BLaER1 treated with 17β-estradiol and CSF1 and Interleukin-3, amounts not matched to agents 10 nM and 100 nM (cell line): ENCODE measurements around the gene CHL1.

ENCODE experiments used
- H3K27ac ChIP-seq, 11 experiments: shearing (Covaris generic); formaldehyde crosslinking; 2 replicates each; pipeline ENCODE4 v1.8.1; 2022
- H3K27me3 ChIP-seq, 11 experiments: shearing (Covaris generic); formaldehyde crosslinking; 2 replicates each; pipeline ENCODE4 v1.8.1; 2022
- H3K36me3 ChIP-seq, 11 experiments: shearing (Covaris generic); formaldehyde crosslinking; 2 replicates each; pipeline ENCODE4 v1.8.1; 2022
- H3K4me1 ChIP-seq, 10 experiments: shearing (Covaris generic); formaldehyde crosslinking; 2 replicates each; pipeline ENCODE4 v1.8.1; 2022
- H3K4me2 ChIP-seq, 11 experiments: shearing (Covaris generic); formaldehyde crosslinking; 2 replicates each; pipeline ENCODE4 v1.8.1; 2022
- H3K4me3 ChIP-seq, 10 experiments: shearing (Covaris generic); formaldehyde crosslinking; 2 replicates each; pipeline ENCODE4 v1.8.1; 2022
- H3K9ac ChIP-seq, 11 experiments: shearing (Covaris generic); formaldehyde crosslinking; 2 replicates each; pipeline ENCODE4 v1.8.1; 2022
- H3K9me3 ChIP-seq, 11 experiments: shearing (Covaris generic); formaldehyde crosslinking; replicated peaks in 1 of 11; 2 replicates each; pipeline ENCODE4 v1.8.1; 2022
- H4K20me1 ChIP-seq, 11 experiments: shearing (Covaris generic); formaldehyde crosslinking; 2 replicates each; pipeline ENCODE4 v1.8.1; 2022
- Cebpa-rat ChIP-seq, 11 experiments: shearing (Covaris generic); IDR thresholded peaks; 2 replicates each; pipeline ENCODE4 v1.8.1; 2022

CHL1 gene

GRCh38 chr3:325495-325894, 128.9 kb downstream of the CHL1 start:
- H3K4me2 ChIP-seq = no peak overlapping the region
- no peak for TF ChIP-seq Cebpa-rat (IDR thresholded peaks at IDR 0.05)

GRCh38 chr3:330494-331115, 134.0 kb downstream of the CHL1 start:
- Histone ChIP-seq H3K36me3 (no peaks in the 10 kb centered on the region), H4K20me1 (no peaks in the 10 kb centered on the region), H3K27ac (no peak overlapping the region), H3K4me3 (no peak overlapping the region), H3K9me3 (no peaks in the 10 kb centered on the region), H3K4me1 (no peaks in the 10 kb centered on the region), H3K4me2 (no peak overlapping the region), H3K9ac (no peak overlapping the region), H3K27me3 (no peaks in the 10 kb centered on the region)
- no peak for TF ChIP-seq Cebpa-rat (IDR thresholded peaks at IDR 0.05)

More at GRCh38 chr3:325495-325894, 128.9 kb downstream of the CHL1 start:
- Histone ChIP-seq H3K9ac (no peak overlapping the region), H3K36me3 (no peaks in the 10 kb centered on the region), H4K20me1 (no peaks in the 10 kb centered on the region), H3K27me3 (no peaks in the 10 kb centered on the region), H3K27ac (no peak overlapping the region), H3K4me1 (no peaks in the 10 kb centered on the region), H3K9me3 (no peaks in the 10 kb centered on the region), H3K4me3 (no peak overlapping the region)

GRCh38 chr3:331881-332280, 135.3 kb downstream of the CHL1 start:
- H3K4me1 ChIP-seq = no peaks in the 10 kb centered on the region
- H4K20me1 ChIP-seq = no peaks in the 10 kb centered on the region
- H3K36me3 ChIP-seq = no peaks in the 10 kb centered on the region
- no peak overlapping the region for H3K4me2 ChIP-seq
- H3K9me3 ChIP-seq = no peaks in the 10 kb centered on the region
- no peaks in the 10 kb centered on the region for H3K27me3 ChIP-seq
- no peak overlapping the region for H3K4me3 ChIP-seq
- no peak overlapping the region for H3K9ac ChIP-seq
- no peak for TF ChIP-seq Cebpa-rat (IDR thresholded peaks at IDR 0.05)
- no peak overlapping the region for H3K27ac ChIP-seq

GRCh38 chr3:332701-333100, 136.1 kb downstream of the CHL1 start:
- Histone ChIP-seq H3K4me3 (no peak overlapping the region), H3K27me3 (no peaks in the 10 kb centered on the region), H3K9ac (no peak overlapping the region), H3K4me2 (no peak overlapping the region), H3K27ac (no peak overlapping the region), H3K4me1 (no peaks in the 10 kb centered on the region), H3K36me3 (no peaks in the 10 kb centered on the region), H3K9me3 (no peaks in the 10 kb centered on the region), H4K20me1 (no peaks in the 10 kb centered on the region)
- no peak for TF ChIP-seq Cebpa-rat (IDR thresholded peaks at IDR 0.05)

GRCh38 chr3:335240-335639, 138.7 kb downstream of the CHL1 start:
- Histone ChIP-seq H3K4me3 (no peak overlapping the region), H3K9ac (no peak overlapping the region), H3K36me3 (no peaks in the 10 kb centered on the region), H4K20me1 (no peaks in the 10 kb centered on the region), H3K4me1 (no peaks in the 10 kb centered on the region), H3K4me2 (no peak overlapping the region), H3K27ac (no peak overlapping the region), H3K27me3 (no peaks in the 10 kb centered on the region), H3K9me3 (no peaks in the 10 kb centered on the region)
- no peak for TF ChIP-seq Cebpa-rat (IDR thresholded peaks at IDR 0.05)

- Histone ChIP-seq H3K4me3 (no peak overlapping the region), H3K9ac (no peak overlapping the region), H3K9me3 (no peaks in the 10 kb centered on the region), H3K27ac (no peak overlapping the region), H3K27me3 (no peaks in the 10 kb centered on the region), H4K20me1 (no peaks in the 10 kb centered on the region), H3K4me2 (no peak overlapping the region), H3K36me3 (no peaks in the 10 kb centered on the region), H3K4me1 (no peaks in the 10 kb centered on the region)
- no peak for TF ChIP-seq Cebpa-rat (IDR thresholded peaks at IDR 0.05)
Observed at GRCh38 chr3:339351-339750, 142.8 kb downstream of the CHL1 start.

GRCh38 chr3:341998-342397, 145.4 kb downstream of the CHL1 start:
- no peaks in the 10 kb centered on the region for H3K4me1 ChIP-seq
- no peak overlapping the region for H3K4me2 ChIP-seq
- H3K36me3 ChIP-seq = no peaks in the 10 kb centered on the region
- H3K9me3 ChIP-seq = no peaks in the 10 kb centered on the region
- H3K27ac ChIP-seq = no peak overlapping the region
- no peak for TF ChIP-seq Cebpa-rat (IDR thresholded peaks at IDR 0.05)
- H3K9ac ChIP-seq = no peak overlapping the region
- no peaks in the 10 kb centered on the region for H3K27me3 ChIP-seq
- H3K4me3 ChIP-seq = no peak overlapping the region
- no peaks in the 10 kb centered on the region for H4K20me1 ChIP-seq

- H4K20me1 ChIP-seq = no peaks in the 10 kb centered on the region
- H3K27me3 ChIP-seq = no peaks in the 10 kb centered on the region
- H3K9me3 ChIP-seq = no peaks in the 10 kb centered on the region
- no peak for TF ChIP-seq Cebpa-rat (IDR thresholded peaks at IDR 0.05)
- no peaks in the 10 kb centered on the region for H3K36me3 ChIP-seq
- no peak overlapping the region for H3K4me3 ChIP-seq
- no peak overlapping the region for H3K27ac ChIP-seq
- H3K4me2 ChIP-seq = no peak overlapping the region
- H3K9ac ChIP-seq = no peak overlapping the region
- H3K4me1 ChIP-seq = no peaks in the 10 kb centered on the region
Observed at GRCh38 chr3:346186-346585, 149.6 kb downstream of the CHL1 start.

GRCh38 chr3:347581-347980, 151.0 kb downstream of the CHL1 start:
- TF ChIP-seq Cebpa-rat (IDR thresholded peaks at IDR 0.05) = no peak
- H3K27me3 ChIP-seq = no peaks in the 10 kb centered on the region
- H3K9ac ChIP-seq = no peak overlapping the region

GRCh38 chr3:350871-351371, 154.4 kb downstream of the CHL1 start:
- Histone ChIP-seq H3K4me3 (no peak overlapping the region), H3K9me3 (no peaks in the 10 kb centered on the region), H3K27me3 (no peaks in the 10 kb centered on the region), H3K36me3 (no peaks in the 10 kb centered on the region), H3K4me1 (peaks cover 0 to 7% (median 4%) of the 10 kb centered on the region in 10 experiments; a peak in 8 of 20 replicates), H3K27ac (no peak overlapping the region), H4K20me1 (no peaks in the 10 kb centered on the region), H3K9ac (no peak overlapping the region), H3K4me2 (no peak overlapping the region)
- no peak for TF ChIP-seq Cebpa-rat (IDR thresholded peaks at IDR 0.05)

More at GRCh38 chr3:347581-347980, 151.0 kb downstream of the CHL1 start:
- no peak overlapping the region for H3K4me2 ChIP-seq
- peaks cover 0 to 3% (median under 1%) of the 10 kb centered on the region in 10 experiments; a peak in 6 of 20 replicates for H3K4me1 ChIP-seq
- H3K36me3 ChIP-seq = no peaks in the 10 kb centered on the region
- no peaks in the 10 kb centered on the region for H3K9me3 ChIP-seq
- no peak overlapping the region for H3K4me3 ChIP-seq
- H3K27ac ChIP-seq = no peak overlapping the region
- no peaks in the 10 kb centered on the region for H4K20me1 ChIP-seq
